ENCODE data around the gene TSTD1.

- TF ChIP-seq EZH2 (IDR thresholded peaks at IDR 0.05; ENCODE audit: low read depth, unreplicated experiment) (no peak), CTCF (conservative IDR thresholded peaks at IDR 0.05; ENCODE audit: low read depth in 2 of 2) (no peak)
Measured at GRCh38 chr1:161044908-161045735, 6.4 kb upstream of the TSTD1 start.
